NCI-H460 (cell line): ENCODE data around the gene MED27. TPM values are rescaled to one million over a fixed set of nuclear protein-coding genes. Genes with fewer than 3 reads are reported as not detected.

Experiments used
- DNase-seq: peaks from one replicate; pipeline ENCODE4 v3.0.0-alpha.2; 2016; ENCODE audit warnings: low read depth; ENCODE audit errors: extremely low read depth
- total RNA-seq: library from RNA; depleted of rRNA; stranded (reverse); fragments of >200 nt; shearing (Covaris generic); gene quantifications from 2 replicates; pipeline ENCODE4 v1.2.3, GENCODE V29; 2014

The MED27 gene
- total RNA-seq, 1 experiment from 2014 or later = 24.7 TPM

- no peak for DNase-seq
Measured at GRCh38 chr9:132002643-132003318, 76.9 kb downstream of the MED27 start.

- DNase-seq = no peak
Measured at GRCh38 chr9:132001567-132001966, 78.1 kb downstream of the MED27 start.

GRCh38 chr9:132000659-132001058 lies 79.0 kb downstream of the MED27 start:
- no peak for DNase-seq

GRCh38 chr9:131999692-132000551 lies 79.7 kb downstream of the MED27 start:
- DNase-seq = no peak

GRCh38 chr9:131997779-131998178 lies 81.9 kb downstream of the MED27 start:
- no peak for DNase-seq

- no peak for DNase-seq
Measured at GRCh38 chr9:131997076-131997475, 82.6 kb downstream of the MED27 start.

- no peak for DNase-seq
Measured at GRCh38 chr9:131995382-131995781, 84.3 kb downstream of the MED27 start.

GRCh38 chr9:131994364-131995125 lies 85.1 kb downstream of the MED27 start:
- no peak for DNase-seq

- no peak for DNase-seq
Measured at GRCh38 chr9:131992906-131993657, 86.6 kb downstream of the MED27 start.

GRCh38 chr9:131987232-131987631 lies 92.4 kb downstream of the MED27 start:
- DNase-seq = no peak

GRCh38 chr9:131986576-131986975 lies 93.1 kb downstream of the MED27 start:
- DNase-seq = no peak

GRCh38 chr9:131986089-131986488 lies 93.6 kb downstream of the MED27 start:
- no peak for DNase-seq

GRCh38 chr9:131984564-131984963 lies 95.1 kb downstream of the MED27 start:
- DNase-seq = no peak

- no peak for DNase-seq
Measured at GRCh38 chr9:131982671-131983239, 96.9 kb downstream of the MED27 start.

GRCh38 chr9:131982102-131982501 lies 97.6 kb downstream of the MED27 start:
- DNase-seq = no peak

GRCh38 chr9:131981116-131981776 lies 98.4 kb downstream of the MED27 start:
- DNase-seq = no peak

- no peak for DNase-seq
Measured at GRCh38 chr9:131980267-131981016, 99.2 kb downstream of the MED27 start.

GRCh38 chr9:131977109-131977838 lies 102.4 kb downstream of the MED27 start:
- no peak for DNase-seq
